ENCODE measurements around the gene PHOX2A.
"Not testable (repeated sequence)": the region's sequence is repeated elsewhere in the genome, so short reads cannot be mapped to it uniquely, and the experiment has no call there.

PHOX2A gene

GRCh38 chr11:72244060-72244360, at the start of gene PHOX2A:
Gene PHOX2A (minus strand): TSS chr11:72244176. CDS start chr11:72244004, 172 bp downstream.
- Histone ChIP-seq H3K9ac (no peak within 1 kb of the TSS), H3K4me2 (no peak within 1 kb of the TSS), H3K36me3 (no peaks in the 10 kb centered on the region), H3K9me3 (peaks cover 33% of the 10 kb centered on the region), H3K27ac (no peak within 1 kb of the TSS), H3K4me3 (no peak within 1 kb of the TSS), H3K4me1 (peaks cover 19% of the 10 kb centered on the region), H3K27me3 (peaks cover 89% of the 10 kb centered on the region), H4K20me1 (peaks cover 24% of the 10 kb centered on the region)
- TF ChIP-seq Cebpa-rat (IDR thresholded peaks at IDR 0.05): no peak

GRCh38 chr11:72293391-72293790, 49.4 kb upstream of the PHOX2A start:
- TF ChIP-seq Cebpa-rat (IDR thresholded peaks at IDR 0.05): no peak
- Histone ChIP-seq H3K4me3 (no peak overlapping the region), H4K20me1 (no peaks in the 10 kb centered on the region), H3K27me3 (no peaks in the 10 kb centered on the region), H3K9me3 (no peaks in the 10 kb centered on the region), H3K4me1 (peaks cover 12% of the 10 kb centered on the region; the same call in 1 of the 2 replicates), H3K27ac (no peak overlapping the region), H3K9ac (no peak overlapping the region), H3K4me2 (no peak overlapping the region), H3K36me3 (peaks cover 62% of the 10 kb centered on the region)

- no peak for TF ChIP-seq Cebpa-rat (IDR thresholded peaks at IDR 0.05)
- Histone ChIP-seq H3K4me3 (no peak overlapping the region), H3K4me2 (no peak overlapping the region), H3K9ac (no peak overlapping the region), H3K27ac (no peak overlapping the region), H3K36me3 (peaks cover 53% of the 10 kb centered on the region), H3K27me3 (no peaks in the 10 kb centered on the region), H3K9me3 (no peaks in the 10 kb centered on the region), H3K4me1 (0 out of 2 replicates have a peak, but pooled peaks cover 2% of the 10 kb centered on the region), H4K20me1 (no peaks in the 10 kb centered on the region)
Observed at GRCh38 chr11:72292106-72292785, 48.3 kb upstream of the PHOX2A start.

DNA sequence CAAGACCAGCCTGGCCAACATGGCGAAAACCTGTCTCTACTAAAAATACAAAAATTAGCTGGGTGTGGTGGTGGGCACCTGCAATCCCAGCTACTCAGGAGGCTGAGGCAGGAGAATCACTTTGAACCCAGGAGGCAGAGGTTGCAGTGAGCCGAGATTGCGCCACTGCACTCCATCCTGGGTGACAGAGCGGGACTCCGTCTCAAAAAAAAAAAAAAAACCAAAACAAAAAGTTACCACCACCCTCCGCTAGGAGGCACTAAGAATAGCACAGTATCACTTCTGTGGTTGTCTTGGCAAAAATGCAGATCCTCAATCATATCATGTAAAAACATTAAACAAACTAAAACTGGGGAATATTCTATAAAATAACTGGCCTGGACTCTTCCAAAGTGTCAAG, 46.8 kb upstream of the PHOX2A start:
- not testable (repeated sequence) for H3K27me3 ChIP-seq, H3K27ac ChIP-seq, H3K9ac ChIP-seq, H3K9me3 ChIP-seq, H3K4me2 ChIP-seq, H4K20me1 ChIP-seq, H3K4me1 ChIP-seq, H3K4me3 ChIP-seq
- peaks cover 39% of the 10 kb centered on the region for H3K36me3 ChIP-seq

GRCh38 chr11:72287293-72287692, 43.3 kb upstream of the PHOX2A start:
- Histone ChIP-seq H3K27ac (no peak overlapping the region), H4K20me1 (no peaks in the 10 kb centered on the region), H3K4me1 (no peaks in the 10 kb centered on the region), H3K36me3 (peaks cover 4% of the 10 kb centered on the region; the same call in 1 of the 2 replicates), H3K4me2 (no peak overlapping the region), H3K27me3 (no peaks in the 10 kb centered on the region), H3K4me3 (no peak overlapping the region), H3K9ac (no peak overlapping the region), H3K9me3 (no peaks in the 10 kb centered on the region)
- TF ChIP-seq Cebpa-rat (IDR thresholded peaks at IDR 0.05): no peak

GRCh38 chr11:72283947-72284346, 40.0 kb upstream of the PHOX2A start:
- no peaks in the 10 kb centered on the region for H3K27me3 ChIP-seq
- no peak overlapping the region for H3K27ac ChIP-seq
- no peak for TF ChIP-seq Cebpa-rat (IDR thresholded peaks at IDR 0.05)
- H4K20me1 ChIP-seq: no peaks in the 10 kb centered on the region
- H3K36me3 ChIP-seq: no peaks in the 10 kb centered on the region
- no peak overlapping the region for H3K9ac ChIP-seq
- peaks cover 4% of the 10 kb centered on the region; the same call in 1 of the 2 replicates for H3K9me3 ChIP-seq
- no peak overlapping the region for H3K4me3 ChIP-seq
- no peaks in the 10 kb centered on the region for H3K4me1 ChIP-seq
- no peak overlapping the region for H3K4me2 ChIP-seq

DNA sequence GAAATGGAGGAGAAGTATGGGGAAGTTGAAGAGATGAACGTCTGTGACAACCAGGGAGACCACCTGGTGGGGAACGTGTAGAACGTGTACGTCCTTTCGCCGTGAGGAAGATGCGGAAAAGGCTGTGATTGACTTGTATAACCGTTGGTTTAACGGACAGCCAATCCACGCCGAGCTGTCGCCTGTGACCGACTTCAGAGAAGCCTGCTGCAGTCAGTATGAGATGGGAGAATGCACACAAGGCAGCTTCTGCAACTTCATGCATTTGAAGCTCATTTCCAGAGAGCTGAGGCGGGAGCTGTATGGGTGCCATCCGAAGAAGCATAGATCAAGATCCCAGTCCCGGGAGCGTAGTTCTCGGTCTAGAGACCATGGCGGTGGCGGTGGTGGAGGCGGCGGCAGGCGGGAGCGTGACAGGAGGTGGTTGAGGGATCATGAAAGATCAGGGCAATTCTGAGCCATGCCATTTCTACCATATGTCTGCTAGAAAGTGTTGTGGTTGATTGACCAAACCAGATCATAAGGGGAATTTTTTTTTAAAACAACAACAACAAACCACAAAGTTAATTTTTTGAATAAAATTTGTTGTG, 36.8 kb upstream of the PHOX2A start:
- Histone ChIP-seq H4K20me1 (no peaks in the 10 kb centered on the region), H3K4me1 (no peaks in the 10 kb centered on the region), H3K27ac (no peak overlapping the region), H3K9me3 (peaks cover 4% of the 10 kb centered on the region), H3K4me2 (no peak overlapping the region), H3K9ac (no peak overlapping the region), H3K27me3 (no peaks in the 10 kb centered on the region), H3K4me3 (no peak overlapping the region), H3K36me3 (no peaks in the 10 kb centered on the region)
- TF ChIP-seq Cebpa-rat (IDR thresholded peaks at IDR 0.05): no peak

GRCh38 chr11:72280037-72280436, 36.1 kb upstream of the PHOX2A start:
- Histone ChIP-seq H3K27ac (no peak overlapping the region), H3K27me3 (no peaks in the 10 kb centered on the region), H3K4me2 (no peak overlapping the region)

GRCh38 chr11:72278905-72279304, 34.9 kb upstream of the PHOX2A start:
- H3K4me3 ChIP-seq: no peak overlapping the region
- H3K27me3 ChIP-seq: no peaks in the 10 kb centered on the region

More at GRCh38 chr11:72280037-72280436, 36.1 kb upstream of the PHOX2A start:
- no peak for TF ChIP-seq Cebpa-rat (IDR thresholded peaks at IDR 0.05)
- H3K36me3 ChIP-seq: no peaks in the 10 kb centered on the region
- no peaks in the 10 kb centered on the region for H4K20me1 ChIP-seq
- H3K9ac ChIP-seq: no peak overlapping the region
- no peak overlapping the region for H3K4me3 ChIP-seq
- no peaks in the 10 kb centered on the region for H3K4me1 ChIP-seq
- H3K9me3 ChIP-seq: peaks cover 4% of the 10 kb centered on the region

GRCh38 chr11:72274435-72274834, 30.5 kb upstream of the PHOX2A start:
- H3K9ac ChIP-seq: no peak overlapping the region
- no peaks in the 10 kb centered on the region for H3K4me1 ChIP-seq
- TF ChIP-seq Cebpa-rat (IDR thresholded peaks at IDR 0.05): no peak
- H3K4me3 ChIP-seq: no peak overlapping the region
- no peak overlapping the region for H3K27ac ChIP-seq
- no peaks in the 10 kb centered on the region for H3K36me3 ChIP-seq
- no peak overlapping the region for H3K4me2 ChIP-seq
- H4K20me1 ChIP-seq: no peaks in the 10 kb centered on the region
- H3K27me3 ChIP-seq: no peaks in the 10 kb centered on the region
- H3K9me3 ChIP-seq: no peaks in the 10 kb centered on the region; the same call in 1 of the 2 replicates

More at GRCh38 chr11:72278905-72279304, 34.9 kb upstream of the PHOX2A start:
- Histone ChIP-seq H3K27ac (no peak overlapping the region), H3K4me2 (no peak overlapping the region), H3K36me3 (no peaks in the 10 kb centered on the region), H4K20me1 (no peaks in the 10 kb centered on the region), H3K4me1 (no peaks in the 10 kb centered on the region), H3K9ac (no peak overlapping the region), H3K9me3 (peaks cover 4% of the 10 kb centered on the region)
- TF ChIP-seq Cebpa-rat (IDR thresholded peaks at IDR 0.05): no peak

All from BLaER1 (cell line).